ENCODE results near the gene PKP1.

The PKP1 gene

GRCh38 chr1:201351617-201352016 is 68.3 kb downstream of the PKP1 start:
- Histone ChIP-seq H3K4me3 (ENCODE audit: low read depth, low read length) (no peak overlapping the region), H3K4me1 (no peaks in the 10 kb centered on the region), H3K36me3 (no peaks in the 10 kb centered on the region), H3K9me3 (no peaks in the 10 kb centered on the region), H3K27me3 (no peaks in the 10 kb centered on the region)
- TF ChIP-seq CTCF (IDR thresholded peaks at IDR 0.05; ENCODE audit: low read depth, low read length) = no peak
- no peak for DNase-seq

- Histone ChIP-seq H3K27me3 (no peaks in the 10 kb centered on the region), H3K4me3 (ENCODE audit: low read depth, low read length) (no peak overlapping the region), H3K4me1 (no peaks in the 10 kb centered on the region), H3K36me3 (no peaks in the 10 kb centered on the region), H3K9me3 (no peaks in the 10 kb centered on the region)
- no peak for DNase-seq
- TF ChIP-seq CTCF (IDR thresholded peaks at IDR 0.05; ENCODE audit: low read depth, low read length) = no peak
Measured at GRCh38 chr1:201353186-201353940, 70.1 kb downstream of the PKP1 start.

GRCh38 chr1:201354151-201354900 is 71.0 kb downstream of the PKP1 start:
- Histone ChIP-seq H3K36me3 (no peaks in the 10 kb centered on the region), H3K27me3 (no peaks in the 10 kb centered on the region), H3K9me3 (no peaks in the 10 kb centered on the region), H3K4me3 (ENCODE audit: low read depth, low read length) (no peak overlapping the region), H3K4me1 (no peaks in the 10 kb centered on the region)
- DNase-seq = no peak
- no peak for TF ChIP-seq CTCF (IDR thresholded peaks at IDR 0.05; ENCODE audit: low read depth, low read length)

GRCh38 chr1:201354901-201355295 is 71.6 kb downstream of the PKP1 start:
- H3K9me3 ChIP-seq = no peaks in the 10 kb centered on the region
- H3K27me3 ChIP-seq = no peaks in the 10 kb centered on the region
- no peak overlapping the region for H3K4me3 ChIP-seq (ENCODE audit: low read depth, low read length)
- no peak for TF ChIP-seq CTCF (IDR thresholded peaks at IDR 0.05; ENCODE audit: low read depth, low read length)
- no peak for DNase-seq
- H3K36me3 ChIP-seq = no peaks in the 10 kb centered on the region
- H3K4me1 ChIP-seq = no peaks in the 10 kb centered on the region

DNA sequence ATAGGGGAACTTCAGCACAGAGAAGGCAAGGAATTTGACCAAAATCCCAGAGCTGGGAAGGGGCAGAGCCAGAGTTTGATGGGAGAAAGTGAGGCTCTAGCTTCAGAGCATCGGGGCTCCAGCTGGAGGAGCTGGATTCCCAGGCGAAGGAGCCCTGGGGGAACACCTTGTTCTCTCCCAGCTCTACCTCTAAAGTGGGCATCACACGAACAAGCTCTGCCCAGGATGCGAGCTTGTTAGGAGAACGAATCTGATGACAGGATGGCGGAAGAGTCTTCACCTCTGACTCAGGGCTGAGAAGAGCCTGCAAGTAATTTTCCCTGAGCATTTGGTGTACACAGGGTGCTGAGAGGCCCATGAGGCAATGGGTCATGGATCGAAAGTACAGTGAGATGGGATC is 72.2 kb downstream of the PKP1 start:
- no peak for TF ChIP-seq CTCF (IDR thresholded peaks at IDR 0.05; ENCODE audit: low read depth, low read length)
- Histone ChIP-seq H3K4me3 (ENCODE audit: low read depth, low read length) (no peak overlapping the region), H3K9me3 (no peaks in the 10 kb centered on the region), H3K4me1 (no peaks in the 10 kb centered on the region), H3K27me3 (no peaks in the 10 kb centered on the region), H3K36me3 (no peaks in the 10 kb centered on the region)
- DNase-seq = no peak

GRCh38 chr1:201356236-201356635 is 72.9 kb downstream of the PKP1 start:
- H3K9me3 ChIP-seq = no peaks in the 10 kb centered on the region
- TF ChIP-seq CTCF (IDR thresholded peaks at IDR 0.05; ENCODE audit: low read depth, low read length) = no peak
- no peak overlapping the region for H3K4me3 ChIP-seq (ENCODE audit: low read depth, low read length)
- H3K36me3 ChIP-seq = no peaks in the 10 kb centered on the region
- no peaks in the 10 kb centered on the region for H3K27me3 ChIP-seq
- no peak for DNase-seq
- no peaks in the 10 kb centered on the region for H3K4me1 ChIP-seq
